Esophagus squamous epithelium (tissue), 5 donors: ENCODE data around the gene TEKT5. TPM values are rescaled to one million over a fixed set of nuclear protein-coding genes. Genes with fewer than 3 reads are reported as not detected.

Experiments
- DNase-seq: peaks from one replicate; lab custom pipeline; 2025; lab: John Stamatoyannopoulos, UW
- H3K27ac ChIP-seq, 4 donors: fragments of 200-600 bp; sonication (generic); one replicate each; pipeline ENCODE4 v1.5.1; 2016 to 2019; ENCODE audit warnings: mild to moderate bottlenecking in 1 of 4
- H3K27me3 ChIP-seq, 4 donors: fragments of 200-600 bp; sonication (generic); 1 replicate in 3 of 4; 2 replicates in 1 of 4; pipeline versions ENCODE4 v1.5.1 to v1.6.0; 2017 to 2021; ENCODE audit warnings: antibody characterized with exemption in 1 of 4
- H3K36me3 ChIP-seq, 3 donors: fragments of 200-600 bp; sonication (generic); one replicate each; pipeline ENCODE4 v1.5.1; 2016 to 2019
- H3K4me1 ChIP-seq, 3 donors: fragments of 200-600 bp; sonication (generic); one replicate each; pipeline ENCODE4 v1.5.1; 2017 to 2019
- H3K4me3 ChIP-seq, 4 donors: fragments of 200-600 bp; sonication (generic); 1 replicate in 3 of 4; 2 replicates in 1 of 4; pipeline ENCODE4 v1.5.1; 2016 to 2019; ENCODE audit warnings: mild to moderate bottlenecking in 2 of 4, moderate library complexity in 1 of 4
- H3K9me3 ChIP-seq, 3 donors: fragments of 200-600 bp; sonication (generic); one replicate each; pipeline ENCODE4 v1.5.1; 2016 to 2019
- POLR2A ChIP-seq, 4 donors: fragments of 450-650 bp; IDR thresholded peaks; one replicate each; pipeline ENCODE4 v1.6.1; 2017; ENCODE audit warnings: antibody characterized with exemption in 4 of 4, mild to moderate bottlenecking in 4 of 4, moderate library complexity in 3 of 4
- WGBS, 2 donors: methylation state at CpG; one replicate each; pipeline ENCODE4 v1.1.5; 2018; 5-methylcytosine and 5-hydroxymethylcytosine counted together
- intact Hi-C: fragments of 100-400 bp; cut with DNase I; formaldehyde crosslinking; loops from one replicate; pipeline ENCODE4 v1.15.0; 2022
- total RNA-seq, 4 donors: library from RNA; depleted of rRNA; stranded (reverse); fragments of >200 nt; gene quantifications; one replicate each; pipeline ENCODE4 v1.1.0, GENCODE V29; 2016
- TF ChIP-seq, protein P1 (sequence below), 6 experiments: fragments of 450-650 bp in 4 of 6; fragments of 200-600 bp in 2 of 6; sonication (generic) in 2 of 6; IDR thresholded peaks; one replicate each; pipeline ENCODE4 v1.5.1; 2016 to 2019; ENCODE audit warnings: antibody characterized with exemption in 6 of 6, mild to moderate bottlenecking in 4 of 6, moderate library complexity in 4 of 6
- donor health status: DM: yes; HTN: yes; CAD: no.

The TEKT5 gene
- total RNA-seq, 4 donors from 2014 or later = not detected

DNA sequence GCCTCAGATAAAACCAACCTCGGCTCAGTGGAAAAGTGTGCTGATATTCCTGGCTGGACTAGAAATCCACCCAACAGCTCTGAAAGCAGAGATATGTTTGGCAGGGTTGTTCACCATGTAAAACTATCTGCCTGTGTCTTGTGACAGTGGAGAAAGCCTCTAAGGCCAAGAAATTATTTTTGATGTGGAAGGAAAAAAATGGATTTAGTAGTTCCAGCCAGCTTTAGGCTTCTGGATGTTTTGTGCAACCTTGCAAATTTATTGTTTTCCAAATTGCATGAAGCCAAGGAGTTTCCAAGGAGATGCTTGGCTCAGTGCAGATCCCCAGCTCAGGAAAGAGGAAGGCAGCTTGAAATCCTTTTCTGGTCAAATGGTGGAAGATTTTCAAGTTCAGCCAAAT is 31.6 kb downstream of the TEKT5 start:
- DNase-seq = no peak
- Histone ChIP-seq H3K27me3 (no peaks in the 10 kb centered on the region), H3K4me1 (peaks cover 0 to 12% (median 0%) of the 10 kb centered on the region in 3 donors), H3K4me3 (no peak overlapping the region), H3K27ac (no peak overlapping the region), H3K9me3 (no peaks in the 10 kb centered on the region), H3K36me3 (no peaks in the 10 kb centered on the region)
- TF ChIP-seq, protein P1, sequence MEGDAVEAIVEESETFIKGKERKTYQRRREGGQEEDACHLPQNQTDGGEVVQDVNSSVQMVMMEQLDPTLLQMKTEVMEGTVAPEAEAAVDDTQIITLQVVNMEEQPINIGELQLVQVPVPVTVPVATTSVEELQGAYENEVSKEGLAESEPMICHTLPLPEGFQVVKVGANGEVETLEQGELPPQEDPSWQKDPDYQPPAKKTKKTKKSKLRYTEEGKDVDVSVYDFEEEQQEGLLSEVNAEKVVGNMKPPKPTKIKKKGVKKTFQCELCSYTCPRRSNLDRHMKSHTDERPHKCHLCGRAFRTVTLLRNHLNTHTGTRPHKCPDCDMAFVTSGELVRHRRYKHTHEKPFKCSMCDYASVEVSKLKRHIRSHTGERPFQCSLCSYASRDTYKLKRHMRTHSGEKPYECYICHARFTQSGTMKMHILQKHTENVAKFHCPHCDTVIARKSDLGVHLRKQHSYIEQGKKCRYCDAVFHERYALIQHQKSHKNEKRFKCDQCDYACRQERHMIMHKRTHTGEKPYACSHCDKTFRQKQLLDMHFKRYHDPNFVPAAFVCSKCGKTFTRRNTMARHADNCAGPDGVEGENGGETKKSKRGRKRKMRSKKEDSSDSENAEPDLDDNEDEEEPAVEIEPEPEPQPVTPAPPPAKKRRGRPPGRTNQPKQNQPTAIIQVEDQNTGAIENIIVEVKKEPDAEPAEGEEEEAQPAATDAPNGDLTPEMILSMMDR (IDR thresholded peaks at IDR 0.05) = no peak
- no peak for TF ChIP-seq POLR2A (IDR thresholded peaks at IDR 0.05)
- intact Hi-C loops = no loop called here
- WGBS, 2 donors = 63 to 78% methylated on average over 1 of the region's 1 CpG

DNA sequence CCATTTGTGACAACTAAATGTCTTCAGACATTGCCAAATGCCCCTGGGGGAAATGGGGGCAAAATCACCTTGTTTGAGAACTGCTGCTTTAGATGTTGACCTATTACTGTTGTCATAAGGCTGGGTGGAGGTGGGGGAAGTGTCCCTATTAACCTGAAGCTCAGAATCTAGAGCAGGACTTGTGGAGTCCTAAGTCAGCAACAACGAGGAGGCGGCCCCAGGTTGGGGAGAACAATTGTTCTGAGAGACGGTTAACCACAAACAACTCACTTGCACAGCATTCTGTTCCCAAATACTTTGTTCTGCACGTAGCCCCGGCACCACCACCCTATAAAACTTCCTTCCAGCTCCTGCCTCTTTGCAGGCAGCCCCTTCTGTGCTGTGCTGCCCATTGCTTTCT is 32.5 kb downstream of the TEKT5 start:
- peaks cover 0 to 9% (median 0%) of the 10 kb centered on the region in 3 donors for H3K4me1 ChIP-seq
- H3K9me3 ChIP-seq = no peaks in the 10 kb centered on the region
- no peaks in the 10 kb centered on the region for H3K36me3 ChIP-seq
- H3K27me3 ChIP-seq = no peaks in the 10 kb centered on the region
- intact Hi-C loops = no loop called here
- TF ChIP-seq, protein P1 (IDR thresholded peaks at IDR 0.05) = no peak
- TF ChIP-seq POLR2A (IDR thresholded peaks at IDR 0.05) = no peak
- 83 to 85% methylated on average over 5 of the region's 5 CpGs for WGBS, 2 donors
- no peak overlapping the region for H3K27ac ChIP-seq
- no peak overlapping the region for H3K4me3 ChIP-seq
- DNase-seq = no peak

DNA sequence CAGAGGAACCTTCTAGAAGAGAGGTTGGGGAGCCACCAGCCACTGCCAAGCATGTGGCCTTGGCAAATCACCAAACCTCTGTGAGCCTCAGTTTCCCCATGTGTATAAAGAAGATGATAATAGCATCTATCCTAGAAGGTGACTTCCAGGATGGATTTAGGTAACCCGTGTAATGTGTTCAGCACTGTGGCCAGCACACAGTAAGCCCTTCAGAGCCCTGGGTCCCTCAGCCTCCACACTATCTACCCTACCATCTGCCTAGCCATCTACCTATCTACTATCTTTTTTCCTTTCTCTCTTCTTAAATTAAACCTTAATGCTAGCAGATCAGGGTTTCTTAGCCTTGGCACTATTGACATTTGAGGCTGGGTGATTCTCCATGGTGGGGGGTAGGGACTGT is 33.0 kb downstream of the TEKT5 start:
- no peak for DNase-seq
- H3K4me3 ChIP-seq = no peak overlapping the region
- no peaks in the 10 kb centered on the region for H3K36me3 ChIP-seq
- peaks cover 0 to 9% (median 0%) of the 10 kb centered on the region in 3 donors for H3K4me1 ChIP-seq
- intact Hi-C loops = no loop called here
- H3K27me3 ChIP-seq = no peaks in the 10 kb centered on the region
- H3K9me3 ChIP-seq = no peaks in the 10 kb centered on the region
- TF ChIP-seq, protein P1 (IDR thresholded peaks at IDR 0.05) = no peak
- no peak for TF ChIP-seq POLR2A (IDR thresholded peaks at IDR 0.05)
- WGBS, 2 donors = 45 to 81% methylated on average over 1 of the region's 1 CpG
- no peak overlapping the region for H3K27ac ChIP-seq

DNA sequence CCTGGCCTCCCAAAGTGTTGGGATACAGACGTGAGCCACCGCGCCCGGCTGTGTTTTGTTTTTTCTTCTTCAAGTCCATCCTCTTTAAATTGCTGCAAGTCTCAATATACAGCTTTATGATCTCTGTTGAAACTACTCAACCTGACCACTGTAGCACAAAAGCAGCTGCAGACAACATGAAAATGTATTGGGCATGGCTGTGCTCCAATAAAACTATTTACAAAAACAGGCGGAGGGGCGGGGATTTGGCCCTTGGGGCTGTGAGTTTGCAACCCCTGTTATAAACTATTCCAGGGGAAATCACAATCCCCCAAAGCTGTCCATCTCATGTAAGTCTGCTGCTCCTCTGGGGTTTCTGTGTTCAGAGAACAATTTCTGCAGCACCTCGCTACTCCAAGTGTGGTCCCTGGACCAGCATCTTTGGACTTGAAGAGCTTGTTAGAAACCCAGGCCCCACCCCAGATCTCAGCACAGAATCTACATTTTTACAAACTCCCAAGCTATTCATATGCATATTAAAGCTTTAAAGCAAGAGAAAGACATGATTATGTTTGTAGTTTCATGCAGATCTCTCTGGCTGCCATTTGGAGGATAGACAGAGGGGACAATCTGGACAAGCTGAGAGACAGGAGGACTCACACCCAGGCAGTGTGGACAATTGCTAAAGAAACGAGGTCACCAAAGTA is 33.6 kb downstream of the TEKT5 start:
- intact Hi-C loops = no loop called here
- WGBS, 2 donors = 75 to 78% methylated on average over 8 of the region's 8 CpGs
- Histone ChIP-seq H3K4me1 (peaks cover 0 to 9% (median 0%) of the 10 kb centered on the region in 3 donors), H3K9me3 (no peaks in the 10 kb centered on the region), H3K27ac (no peak overlapping the region), H3K4me3 (no peak overlapping the region), H3K36me3 (no peaks in the 10 kb centered on the region), H3K27me3 (no peaks in the 10 kb centered on the region)
- TF ChIP-seq, protein P1 (IDR thresholded peaks at IDR 0.05) = no peak
- no peak for TF ChIP-seq POLR2A (IDR thresholded peaks at IDR 0.05)
- no peak for DNase-seq

DNA sequence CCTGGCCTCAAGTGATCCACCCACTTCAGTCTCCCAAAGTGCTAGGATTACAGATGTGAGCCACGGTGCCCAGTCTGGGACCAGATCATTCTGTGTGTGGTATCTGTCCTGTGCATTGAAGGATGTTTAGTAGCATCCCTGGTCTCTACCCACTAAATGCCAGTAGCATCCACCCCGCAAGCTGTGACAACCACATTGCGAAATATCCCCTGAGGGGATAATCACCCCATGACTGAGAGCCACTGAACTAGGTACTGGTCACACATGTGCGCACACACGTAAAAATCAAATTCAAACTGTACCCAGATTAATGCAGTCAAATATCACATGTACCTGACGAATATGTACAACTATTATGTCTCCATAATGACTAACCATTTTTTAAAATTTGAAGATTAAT is 35.8 kb downstream of the TEKT5 start:
- intact Hi-C loops = no loop called here
- Histone ChIP-seq H3K36me3 (no peaks in the 10 kb centered on the region), H3K27me3 (no peaks in the 10 kb centered on the region), H3K9me3 (no peaks in the 10 kb centered on the region), H3K27ac (no peak overlapping the region), H3K4me1 (peaks cover 0 to 9% (median 0%) of the 10 kb centered on the region in 3 donors), H3K4me3 (no peak overlapping the region)
- TF ChIP-seq POLR2A (IDR thresholded peaks at IDR 0.05) = no peak
- TF ChIP-seq, protein P1 (IDR thresholded peaks at IDR 0.05) = no peak
- DNase-seq = no peak
- 78 to 82% methylated on average over 6 of the region's 6 CpGs for WGBS, 2 donors
